Lung (tissue), 12 donors: ENCODE data around the gene TTC22. TPM values are rescaled to one million over a fixed set of nuclear protein-coding genes. Genes with fewer than 3 reads are reported as not detected.

Experiments
- ATAC-seq: fragments of 200-7000 bp; cut with Tn5 transposase; one replicate; pipeline ENCODE4 v1.9.1; 2020; ENCODE audit warnings: moderate number of reproducible peaks; ENCODE audit not compliant: insufficient read depth, low FRiP score
- DNase-seq, 3 donors: peaks; one replicate each; pipeline ENCODE4 v3.0.0-alpha.2; 2013 to 2017
- H3K27ac ChIP-seq, 2 donors: one replicate each; pipeline ENCODE4 v1.5.1; 2013; ENCODE audit warnings: mild to moderate bottlenecking in 2 of 2, moderate library complexity in 2 of 2, control low read depth in 1 of 2, inconsistent platforms in 1 of 2, low read depth in 1 of 2, low read length in 1 of 2
- H3K27me3 ChIP-seq, 3 donors: one replicate each; pipeline ENCODE4 v1.5.1; 2013; ENCODE audit warnings: low read length in 2 of 3; ENCODE audit not compliant: control insufficient read depth in 3 of 3, insufficient read depth in 3 of 3
- H3K36me3 ChIP-seq, 4 donors: one replicate each; pipeline ENCODE4 v1.5.1; 2013; ENCODE audit warnings: low read length in 4 of 4, mild to moderate bottlenecking in 1 of 4, moderate library complexity in 1 of 4; ENCODE audit not compliant: control insufficient read depth in 4 of 4, insufficient read depth in 4 of 4
- H3K4me1 ChIP-seq, 5 donors: one replicate each; pipeline ENCODE4 v1.5.1; 2013; ENCODE audit warnings: low read length in 5 of 5, mild to moderate bottlenecking in 2 of 5, moderate library complexity in 1 of 5; ENCODE audit not compliant: control insufficient read depth in 5 of 5, insufficient read depth in 5 of 5
- H3K4me3 ChIP-seq: one replicate; pipeline ENCODE4 v1.5.1; 2013; ENCODE audit warnings: mild to moderate bottlenecking, control low read depth, moderate library complexity
- H3K9ac ChIP-seq, 2 donors: one replicate each; pipeline ENCODE4 v1.5.1; 2013; ENCODE audit warnings: low read length in 2 of 2, control low read depth in 1 of 2; ENCODE audit not compliant: insufficient read depth in 1 of 2
- H3K9me3 ChIP-seq, 4 donors: one replicate each; pipeline ENCODE4 v1.5.1; 2013; ENCODE audit warnings: low read length in 3 of 4, mild to moderate bottlenecking in 1 of 4, moderate library complexity in 1 of 4; ENCODE audit not compliant: control insufficient read depth in 4 of 4, insufficient read depth in 3 of 4
- WGBS, 2 donors: extraction: QIAGEN DNeasy Blood & Tissue Kit; methylation state at CpG; one replicate each; pipeline ENCODE4 v1.1.7; 2013; 5-methylcytosine and 5-hydroxymethylcytosine counted together
- polyA plus RNA-seq, 2 donors: library from polyadenylated mRNA; stranded (reverse); fragments of 200-250 nt; gene quantifications; one replicate each; pipeline ENCODE4 v1.2.1, GENCODE V29; 2013
- total RNA-seq, 2 donors: library from RNA; depleted of rRNA in 1 of 2; stranded (reverse); fragments of >200 nt in 1 of 2; gene quantifications; one replicate each; pipeline ENCODE4 v1.2.1, GENCODE V29; 2014 to 2021
- TF ChIP-seq, protein P1 (sequence below): IDR thresholded peaks from 2 replicates; pipeline ENCODE4 v1.5.1; 2012; ENCODE audit warnings: mild to moderate bottlenecking; ENCODE audit errors: control extremely low read depth, extremely low read depth
- donor health status: control.
- donor health status: control.
- donor health status: Bipolar disorder and iron deficiency.
- donor health status: healthy.
- donor health status: DM: yes; HTN: yes; CAD: no.

TTC22 gene
- total and polyA plus RNA-seq, 4 donors: 2.9 to 6.6 (median 3.5) TPM

DNA sequence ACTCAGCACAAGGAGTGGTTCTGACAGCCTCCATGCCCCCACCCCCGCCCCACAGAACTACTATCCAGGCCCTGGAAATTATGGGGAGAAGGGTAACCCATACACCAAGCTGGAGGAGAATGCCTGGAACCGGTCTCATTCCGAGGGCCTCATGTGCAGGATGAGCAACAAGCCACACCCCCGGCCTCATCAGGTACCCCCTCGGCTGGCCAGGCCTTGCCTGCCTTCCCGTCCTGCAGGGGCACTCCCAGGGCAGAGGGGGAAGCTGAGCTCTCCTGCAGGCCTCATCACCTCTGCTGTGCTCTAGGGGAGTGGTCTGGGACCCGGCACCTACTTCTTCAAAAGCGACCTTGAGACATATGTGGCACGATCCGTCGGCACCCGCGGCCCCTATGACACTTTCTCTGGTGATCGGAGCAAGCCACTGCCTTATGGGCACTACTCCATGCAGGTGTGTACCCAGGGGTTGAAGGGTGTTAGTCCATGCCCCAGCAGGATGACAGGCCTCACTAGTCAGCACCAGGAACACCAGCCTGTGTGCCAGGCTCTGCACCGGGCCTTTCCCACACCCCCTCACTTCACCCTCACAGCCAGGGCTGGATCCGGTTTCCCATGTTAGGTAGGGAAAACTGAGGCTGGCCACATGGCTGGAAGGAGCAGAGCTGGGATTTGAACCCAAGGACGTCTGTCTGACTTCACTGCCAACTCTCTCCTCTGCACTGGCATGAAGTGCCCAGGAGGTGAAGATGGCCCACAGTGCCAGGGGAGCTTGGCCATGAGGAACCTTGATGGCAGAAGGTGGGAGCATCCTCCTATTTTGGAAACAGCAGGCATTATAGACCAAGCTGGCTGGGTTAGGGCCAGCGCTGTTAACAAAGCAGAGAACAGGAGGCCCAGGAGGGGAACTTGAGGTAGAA lies 10.9 kb upstream of the TTC22 start:
- H3K9me3 ChIP-seq: no peaks in the 10 kb centered on the region
- no peaks in the 10 kb centered on the region for H3K27me3 ChIP-seq
- no peak overlapping the region for H3K9ac ChIP-seq
- WGBS, 2 donors: 86 to 90% methylated on average over 18 of the region's 18 CpGs
- no peaks in the 10 kb centered on the region for H3K36me3 ChIP-seq
- H3K4me3 ChIP-seq: no peak overlapping the region
- no peak for ATAC-seq
- DNase-seq: no peak
- no peak overlapping the region for H3K27ac ChIP-seq
- TF ChIP-seq, protein P1, sequence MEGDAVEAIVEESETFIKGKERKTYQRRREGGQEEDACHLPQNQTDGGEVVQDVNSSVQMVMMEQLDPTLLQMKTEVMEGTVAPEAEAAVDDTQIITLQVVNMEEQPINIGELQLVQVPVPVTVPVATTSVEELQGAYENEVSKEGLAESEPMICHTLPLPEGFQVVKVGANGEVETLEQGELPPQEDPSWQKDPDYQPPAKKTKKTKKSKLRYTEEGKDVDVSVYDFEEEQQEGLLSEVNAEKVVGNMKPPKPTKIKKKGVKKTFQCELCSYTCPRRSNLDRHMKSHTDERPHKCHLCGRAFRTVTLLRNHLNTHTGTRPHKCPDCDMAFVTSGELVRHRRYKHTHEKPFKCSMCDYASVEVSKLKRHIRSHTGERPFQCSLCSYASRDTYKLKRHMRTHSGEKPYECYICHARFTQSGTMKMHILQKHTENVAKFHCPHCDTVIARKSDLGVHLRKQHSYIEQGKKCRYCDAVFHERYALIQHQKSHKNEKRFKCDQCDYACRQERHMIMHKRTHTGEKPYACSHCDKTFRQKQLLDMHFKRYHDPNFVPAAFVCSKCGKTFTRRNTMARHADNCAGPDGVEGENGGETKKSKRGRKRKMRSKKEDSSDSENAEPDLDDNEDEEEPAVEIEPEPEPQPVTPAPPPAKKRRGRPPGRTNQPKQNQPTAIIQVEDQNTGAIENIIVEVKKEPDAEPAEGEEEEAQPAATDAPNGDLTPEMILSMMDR: no peak
- H3K4me1 ChIP-seq: peaks cover 0 to 3% (median 0%) of the 10 kb centered on the region in 5 donors

DNA sequence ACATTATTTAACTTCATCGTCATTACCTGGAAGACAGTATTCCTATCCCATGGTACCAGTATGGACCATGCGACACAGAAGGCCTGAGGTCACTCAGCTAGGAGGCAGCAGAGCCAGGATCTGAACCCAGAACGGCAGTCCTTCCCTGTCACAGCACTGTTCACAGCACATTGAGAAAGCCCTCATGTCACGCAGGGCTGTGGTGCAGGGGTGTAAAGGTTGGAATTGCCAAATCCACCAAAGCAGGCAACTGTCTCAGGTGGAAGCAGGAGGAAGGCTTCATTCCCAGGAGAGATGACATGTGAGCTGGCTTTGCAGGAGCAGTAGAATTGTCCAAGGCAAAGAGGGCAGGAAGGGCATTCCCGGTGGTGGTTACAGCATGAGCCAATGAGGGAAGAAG lies 9.9 kb upstream of the TTC22 start:
- ATAC-seq: no peak
- H3K9ac ChIP-seq: no peak overlapping the region
- DNase-seq: no peak
- H3K4me1 ChIP-seq: peaks cover 0 to 3% (median 0%) of the 10 kb centered on the region in 5 donors
- H3K27ac ChIP-seq: no peak overlapping the region
- TF ChIP-seq, protein P1: no peak
- 88 to 89% methylated on average over 5 of the region's 5 CpGs for WGBS, 2 donors
- peaks cover 0 to under 1% (median 0%) of the 10 kb centered on the region in 3 donors for H3K27me3 ChIP-seq
- H3K36me3 ChIP-seq: no peaks in the 10 kb centered on the region
- H3K4me3 ChIP-seq: no peak overlapping the region
- no peaks in the 10 kb centered on the region for H3K9me3 ChIP-seq

GRCh38 chr1:54810153-54810942 lies 9.2 kb upstream of the TTC22 start:
- no peaks in the 10 kb centered on the region for H3K9me3 ChIP-seq
- H3K4me1 ChIP-seq: peaks cover 0 to 3% (median 0%) of the 10 kb centered on the region in 5 donors
- TF ChIP-seq, protein P1: peak; percentile 65
- 34 to 44% methylated on average over 13 of the region's 13 CpGs for WGBS, 2 donors
- peak; percentile 81 for ATAC-seq
- H3K9ac ChIP-seq: peak overlapping the region in 1 of 2 donors; percentile 9
- H3K36me3 ChIP-seq: no peaks in the 10 kb centered on the region
- H3K4me3 ChIP-seq: no peak overlapping the region
- DNase-seq: peak; percentile 61 to 69 (median 65)
- peaks cover 0 to 3% (median 0%) of the 10 kb centered on the region in 3 donors for H3K27me3 ChIP-seq
- H3K27ac ChIP-seq: no peak overlapping the region
